ENCODE measurements around the gene SPEF1.

DNA sequence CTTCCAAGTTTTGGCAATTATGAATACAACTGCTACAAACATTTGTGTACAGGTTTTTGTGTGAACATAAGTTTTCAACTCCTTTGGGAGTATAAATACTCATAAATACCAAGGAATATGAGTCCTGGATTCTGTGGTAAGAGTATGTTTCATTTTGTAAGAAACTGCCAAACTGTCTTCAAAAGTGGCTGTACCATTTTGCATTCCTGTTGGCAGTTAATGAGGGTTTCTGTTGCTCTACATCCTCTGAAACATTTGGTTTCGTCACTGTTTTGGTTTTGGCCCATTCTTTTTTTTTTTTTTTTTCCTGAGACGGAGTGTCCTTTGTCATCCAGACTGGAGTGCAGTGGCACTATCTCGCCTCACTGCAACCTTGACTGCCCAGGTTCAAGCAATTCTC is 47.5 kb upstream of the SPEF1 start:
- TF ChIP-seq ZNF274 (IDR thresholded peaks at IDR 0.05; ENCODE audit: low read depth, low read length) (no peak), YY1 (IDR thresholded peaks at IDR 0.05; ENCODE audit: insufficient read depth, insufficient read length) (no peak)

Measured in NT2/D1 (cell line).